HG03064 (cell line): Measurements from ENCODE around the gene UBE2H.
"Not testable (repeated sequence)": the region's sequence is repeated elsewhere in the genome, so short reads cannot be mapped to it uniquely, and the experiment has no call there.

ENCODE experiments used
- ATAC-seq: cut with Tn5 transposase; IDR thresholded peaks from one replicate; pipeline ENCODE4 v1.9.1; 2021; ENCODE audit warnings: low read depth; ENCODE audit not compliant: unreplicated experiment

The UBE2H gene

DNA sequence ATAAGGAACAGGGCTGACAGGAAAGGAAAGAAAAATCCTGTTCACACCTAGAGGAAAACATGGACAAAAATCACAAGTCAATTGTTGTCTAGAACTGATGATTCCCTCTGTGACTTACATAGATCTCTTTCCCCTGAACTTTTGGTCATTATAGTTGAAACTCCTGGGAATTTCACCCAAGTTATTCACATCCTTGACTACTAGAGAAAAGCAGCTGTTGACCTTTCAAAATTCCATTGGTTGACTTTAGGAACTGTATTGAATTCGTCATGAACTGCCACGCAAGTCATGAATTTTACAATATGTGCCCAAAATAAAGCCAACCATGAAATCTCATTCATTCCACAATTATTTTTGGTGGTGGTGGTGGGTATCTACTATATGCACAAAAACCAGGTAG lies 104.3 kb downstream of the UBE2H start:
- ATAC-seq = no peak

- no peak for ATAC-seq
Observed at GRCh38 chr7:129845972-129846327, 106.8 kb downstream of the UBE2H start.

- ATAC-seq = no peak
Observed at GRCh38 chr7:129845178-129845971, 107.4 kb downstream of the UBE2H start.

DNA sequence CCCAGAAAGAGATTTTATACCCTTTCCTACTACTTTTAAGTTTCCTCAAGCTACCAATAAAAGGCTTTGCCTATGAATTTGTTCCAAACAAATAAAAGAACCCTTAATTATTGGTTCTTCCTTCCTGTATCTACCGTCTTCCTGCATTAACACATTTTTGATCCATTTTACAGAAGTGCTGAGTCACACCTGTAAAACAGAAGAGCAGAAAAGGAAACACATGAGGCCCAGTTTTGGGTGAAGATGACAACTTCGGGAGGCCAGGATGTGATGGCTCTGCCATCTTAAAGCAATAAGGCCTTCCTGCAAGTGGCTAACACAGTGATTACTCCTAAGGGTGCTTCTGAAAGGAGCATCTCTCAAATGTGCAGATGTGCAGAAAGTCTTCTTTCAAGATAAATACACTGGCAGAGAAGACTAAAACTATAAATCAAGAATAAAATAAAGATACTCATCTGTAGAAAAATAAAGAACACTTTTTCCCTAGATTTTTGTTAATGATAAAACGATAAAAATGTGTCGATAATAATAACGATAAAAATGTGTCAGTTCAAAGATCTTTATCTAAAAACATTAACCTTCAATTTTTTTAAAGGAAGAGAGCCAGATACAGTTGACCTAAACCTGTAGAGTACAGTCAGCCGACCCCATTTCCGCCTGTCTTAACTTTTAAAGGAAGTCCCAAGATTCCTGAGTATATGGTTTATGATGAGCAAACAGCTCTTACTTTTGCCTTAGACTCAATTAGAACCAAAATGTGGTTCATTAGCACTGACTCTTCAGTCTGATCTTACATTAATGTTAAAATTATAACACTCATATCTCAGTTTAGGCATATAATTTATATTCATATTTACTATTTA lies 108.6 kb downstream of the UBE2H start:
- no peak for ATAC-seq

GRCh38 chr7:129843365-129843898 lies 109.3 kb downstream of the UBE2H start:
- ATAC-seq = no peak

DNA sequence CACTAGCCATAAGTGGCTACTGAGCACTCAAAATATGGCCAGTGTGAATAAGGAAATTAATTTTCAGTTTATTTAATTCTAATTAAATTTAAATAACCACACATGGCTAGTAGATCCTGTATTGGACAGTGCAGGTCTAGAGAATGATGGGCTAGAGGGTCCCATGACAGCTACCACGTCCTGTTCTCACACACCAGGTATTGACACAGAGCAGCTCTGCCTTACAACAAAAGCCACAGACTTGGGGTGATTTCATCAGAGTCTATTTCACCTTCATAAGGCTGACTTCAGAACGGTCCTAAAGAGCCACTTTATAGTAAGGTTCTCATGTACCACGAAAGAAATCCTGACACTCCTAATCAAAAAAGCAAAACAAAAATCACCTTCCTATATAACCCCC lies 111.3 kb downstream of the UBE2H start:
- no peak for ATAC-seq

- ATAC-seq = no peak
Observed at GRCh38 chr7:129840757-129841156, 112.0 kb downstream of the UBE2H start.

DNA sequence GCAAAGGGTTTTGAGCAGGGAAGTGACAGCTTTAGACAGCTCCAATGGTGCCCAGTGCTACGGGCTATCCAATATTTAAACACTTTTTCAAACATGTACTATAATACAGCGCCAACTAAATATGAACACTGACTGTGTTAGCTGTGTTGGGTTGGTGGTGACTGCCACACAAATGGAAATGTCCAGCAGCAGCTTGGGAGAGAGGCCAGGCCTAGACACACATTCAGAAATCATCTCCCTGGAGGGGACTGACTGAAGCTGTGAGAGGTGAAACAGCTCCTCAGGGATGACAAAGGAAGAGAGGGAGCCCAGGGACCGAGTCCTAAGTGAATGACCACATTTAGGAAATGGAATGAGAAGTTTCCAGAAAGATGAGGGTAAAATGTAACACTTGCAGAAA lies 115.8 kb downstream of the UBE2H start:
- no peak for ATAC-seq

- ATAC-seq = no peak
Observed at GRCh38 chr7:129835569-129835968, 117.2 kb downstream of the UBE2H start.

DNA sequence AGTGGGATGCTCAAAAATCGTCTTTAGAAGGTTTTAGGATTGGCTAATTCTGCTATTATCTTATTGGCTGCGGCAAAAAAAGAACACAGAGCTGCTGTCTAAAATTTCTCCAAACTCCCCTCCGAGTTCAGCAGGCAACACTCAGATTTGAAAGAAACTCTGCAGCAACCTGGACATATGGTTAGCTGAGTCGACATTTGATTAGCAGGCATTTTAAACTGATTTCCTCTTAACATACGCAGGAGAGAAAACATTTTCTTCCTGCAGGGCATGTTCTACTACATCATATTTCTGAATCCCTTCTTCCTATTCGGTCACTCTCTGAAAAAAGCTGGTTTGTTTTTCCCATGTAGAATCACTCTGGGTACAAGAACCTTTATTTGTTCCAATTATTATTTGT lies 119.4 kb downstream of the UBE2H start:
- ATAC-seq = not testable (repeated sequence)

DNA sequence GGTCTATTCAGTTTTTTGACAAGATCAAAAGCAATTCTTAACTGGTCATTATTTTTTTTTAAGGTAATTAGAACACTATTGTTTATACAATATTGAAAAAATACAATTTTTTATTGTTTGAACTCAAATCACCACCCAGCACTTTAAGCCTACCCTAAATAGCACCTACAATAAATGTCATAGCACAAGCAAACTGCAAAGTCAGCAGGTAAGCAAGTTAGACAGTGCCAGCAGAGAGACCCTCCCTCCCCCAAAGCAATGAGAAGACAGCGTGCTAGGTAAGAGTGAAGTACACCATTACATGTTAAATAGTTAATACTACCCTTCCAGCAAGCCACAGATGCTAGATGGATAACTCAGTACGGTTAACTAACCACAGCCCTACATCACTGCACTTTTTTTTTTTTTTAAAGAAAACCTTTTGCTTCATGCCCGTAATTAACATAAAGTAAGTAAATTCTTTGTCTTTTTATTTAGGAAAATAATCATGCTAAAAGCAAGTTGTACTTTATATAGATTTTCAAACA lies 120.0 kb downstream of the UBE2H start:
- ATAC-seq = no peak

GRCh38 chr7:129832282-129832681 lies 120.5 kb downstream of the UBE2H start:
- ATAC-seq = no peak

DNA sequence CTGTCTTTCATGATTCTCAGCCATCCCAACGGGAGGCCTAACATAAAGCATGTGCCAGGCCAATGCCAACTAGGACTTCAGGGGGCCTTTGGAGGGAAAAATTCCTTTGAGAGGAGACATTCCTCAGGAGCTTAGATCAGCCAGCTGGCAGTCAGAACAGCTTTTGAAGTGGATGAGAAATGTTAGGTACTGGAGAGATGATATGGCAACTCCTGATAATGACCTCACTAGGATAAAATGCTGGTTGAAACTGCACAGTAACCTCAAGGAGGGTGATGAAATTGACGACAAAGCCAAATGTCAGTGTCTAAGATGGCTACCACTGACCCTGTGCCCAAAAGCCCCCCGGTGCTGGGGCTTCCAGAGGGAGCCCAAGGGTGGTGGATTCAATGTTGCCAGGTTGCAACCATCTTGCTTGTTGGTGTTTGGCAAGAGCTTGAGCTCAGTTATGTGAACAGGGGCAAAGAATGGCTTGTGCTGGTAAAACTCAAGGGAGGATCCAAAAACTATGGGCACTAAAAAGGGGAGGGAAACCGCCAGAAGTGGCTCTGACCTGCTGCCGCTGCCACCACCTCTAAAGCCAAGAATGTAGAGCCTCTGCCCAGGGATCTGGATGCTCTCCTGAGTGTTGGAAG lies 121.2 kb downstream of the UBE2H start:
- no peak for ATAC-seq

- no peak for ATAC-seq
Observed at GRCh38 chr7:129830949-129831348, 121.8 kb downstream of the UBE2H start.

GRCh38 chr7:129829737-129830631 lies 122.8 kb downstream of the UBE2H start:
- no peak for ATAC-seq

GRCh38 chr7:129828989-129829736 lies 123.6 kb downstream of the UBE2H start:
- ATAC-seq = no peak

DNA sequence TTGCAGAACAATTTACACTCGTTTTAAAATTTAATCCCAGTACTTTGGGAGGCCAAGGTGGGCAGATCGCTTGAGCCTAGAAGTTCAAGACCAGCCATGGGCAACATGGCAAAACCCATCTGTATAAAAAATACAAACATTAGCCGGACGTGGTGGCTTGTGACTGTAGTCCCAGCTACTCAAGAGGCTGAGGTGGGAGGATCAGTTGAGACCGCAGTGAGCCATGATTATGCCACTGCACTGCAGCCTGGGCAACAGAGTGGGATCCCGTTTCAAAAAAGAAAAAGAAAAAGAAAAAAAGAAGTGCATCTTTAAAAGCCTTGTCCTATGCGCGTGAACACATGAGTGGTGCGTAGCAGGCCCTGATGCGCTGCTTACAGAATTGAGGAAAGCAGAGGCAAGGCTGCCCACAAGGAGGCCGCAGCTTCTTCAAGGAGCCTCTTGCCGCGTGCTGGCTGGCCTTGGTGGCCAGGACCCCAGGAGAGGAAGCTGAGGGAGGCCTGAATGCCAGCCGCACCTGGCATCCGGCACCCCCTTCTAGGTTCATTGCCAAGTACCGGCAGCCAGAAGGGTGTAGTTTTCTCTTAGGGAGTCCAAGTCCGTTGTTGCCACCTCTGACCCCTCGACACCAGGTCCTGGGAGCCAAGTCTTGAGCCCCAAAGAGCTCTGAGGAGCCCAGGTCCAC lies 124.5 kb downstream of the UBE2H start:
- no peak for ATAC-seq

DNA sequence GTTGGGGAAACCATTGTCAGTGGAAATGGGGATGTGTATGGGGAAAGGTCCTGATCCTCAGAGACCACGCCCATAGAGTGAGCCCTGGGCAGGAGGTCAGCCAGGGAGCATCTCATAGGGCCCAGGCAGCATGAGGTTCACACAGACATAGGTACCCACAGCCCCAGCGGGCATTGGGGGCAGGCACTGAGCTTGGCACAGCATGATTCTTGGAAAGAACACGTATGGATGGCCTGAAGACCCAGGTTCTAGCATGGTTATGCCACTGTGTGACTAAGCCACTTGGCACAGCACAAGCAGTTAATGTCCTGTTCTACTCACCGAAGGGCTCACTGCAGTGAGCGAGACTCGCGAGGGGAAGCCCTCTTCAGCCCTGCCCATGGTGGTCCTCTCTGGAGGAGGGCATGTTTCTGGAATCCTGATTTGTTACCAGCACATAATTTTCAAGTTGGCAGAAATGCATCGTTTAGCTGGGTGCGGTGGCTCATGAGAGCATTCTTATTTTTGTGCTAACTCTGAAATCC lies 125.2 kb downstream of the UBE2H start:
- no peak for ATAC-seq
